ENCODE measurements around the gene HILPDA.

DNA sequence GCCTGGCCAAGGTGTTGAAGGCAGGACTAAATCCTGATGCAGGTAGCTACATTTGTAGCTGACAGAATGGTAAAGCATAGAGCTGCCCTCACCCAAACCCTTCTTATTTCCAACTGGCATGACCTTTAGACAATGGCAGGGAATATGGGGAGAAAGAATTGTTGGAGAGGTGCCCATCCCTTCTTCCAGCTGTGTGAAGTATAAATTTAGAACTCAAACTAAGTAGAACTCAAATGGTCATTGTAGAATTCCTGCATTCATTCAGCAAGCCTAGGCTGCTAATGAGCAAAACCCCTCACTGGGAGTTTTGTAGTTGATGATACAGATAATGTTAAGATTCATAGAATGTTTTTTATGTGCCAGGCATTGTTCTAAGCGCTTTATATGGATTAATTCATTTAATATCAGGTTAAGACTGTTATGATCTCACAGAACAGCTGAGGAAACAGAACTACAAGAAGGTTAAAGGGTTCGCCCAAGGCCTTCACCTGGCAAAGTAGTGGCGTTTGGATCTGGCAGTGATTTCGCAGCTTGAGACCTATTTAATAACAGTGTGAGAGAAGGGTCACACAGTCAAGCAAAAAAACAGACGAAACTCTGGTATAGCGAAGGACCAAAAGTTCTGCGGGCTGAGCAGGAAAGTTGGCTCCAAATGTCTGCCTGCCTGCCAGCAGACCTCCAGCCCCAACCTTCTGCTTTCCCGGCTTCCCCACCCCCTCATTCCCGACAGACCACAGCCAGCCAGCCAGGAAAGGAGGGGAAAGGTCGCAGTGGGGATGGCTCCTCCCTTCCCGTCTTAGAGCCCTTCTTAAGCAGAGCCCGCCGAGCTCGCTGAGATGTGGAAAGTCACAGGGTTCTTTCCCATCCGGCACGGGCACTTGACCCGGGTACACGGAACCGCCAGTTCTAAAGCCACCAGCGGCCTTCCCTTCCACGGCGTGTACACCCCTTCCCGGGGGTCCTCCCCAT, 1.6 kb upstream of the HILPDA start:
- TF ChIP-seq CTCF (IDR thresholded peaks at IDR 0.05) (no peak), POLR2A (IDR thresholded peaks at IDR 0.05) (peak; percentile 29)
